HepG2 (cell line): ENCODE data around the gene EED. TPM values are rescaled to one million over a fixed set of nuclear protein-coding genes. Genes with fewer than 3 reads are reported as not detected.

ENCODE experiments used
- AHR ChIP-seq: IDR thresholded peaks from 2 replicates; pipeline ENCODE4 v1.6.1; 2018; ENCODE audit warnings: missing genetic modification reagents, missing compliant biosample characterization
- ESRRA ChIP-seq: sonication (generic); formaldehyde crosslinking; IDR thresholded peaks from 2 replicates; pipeline ENCODE4 v1.5.1; 2020; ENCODE audit warnings: mild to moderate bottlenecking, low read depth, missing genetic modification reagents
- ISL2 ChIP-seq: sonication (generic); formaldehyde crosslinking; IDR thresholded peaks from 2 replicates; pipeline ENCODE4 v1.5.0; 2020; ENCODE audit warnings: missing genetic modification reagents
- KDM3A ChIP-seq: IDR thresholded peaks from 2 replicates; pipeline ENCODE4 v1.6.1; 2018; ENCODE audit warnings: low read depth, missing compliant biosample characterization
- MLLT10 ChIP-seq: sonication (generic); formaldehyde crosslinking; IDR thresholded peaks from 2 replicates; pipeline ENCODE4 v1.4.0; 2020; ENCODE audit warnings: missing genetic modification reagents
- NR2C2 ChIP-seq: sonication (generic); formaldehyde crosslinking; IDR thresholded peaks from 2 replicates; pipeline ENCODE4 v1.4.0; 2020; ENCODE audit warnings: missing genetic modification reagents, mild to moderate bottlenecking, moderate library complexity, borderline replicate concordance
- RCOR2 ChIP-seq: IDR thresholded peaks from 2 replicates; pipeline ENCODE4 v1.6.1; 2016; ENCODE audit warnings: missing biosample characterization, missing genetic modification reagents
- ZNF737 ChIP-seq: sonication (generic); formaldehyde crosslinking; IDR thresholded peaks from 2 replicates; pipeline ENCODE4 v1.5.0; 2020; ENCODE audit warnings: missing genetic modification reagents, mild to moderate bottlenecking, borderline replicate concordance
- polyA plus RNA-seq, 8 experiments: library from polyadenylated mRNA; depleted of rRNA in 3 of 8; stranded (reverse) in 7 of 8; unstranded in 1 of 8; fragments of >200 nt; fragmentation: Illumina TruSeq in 4 of 8; extraction: Trizol in 4 of 8; gene quantifications; 2 replicates each; pipeline versions ENCODE4 v1.2.1 to v1.2.3, GENCODE V29; 2011 to 2016; ENCODE audit warnings: low read depth in 4 of 8, missing spikeins in 1 of 8, mixed read lengths in 1 of 8; ENCODE audit not compliant: insufficient read depth in 1 of 8
- total RNA-seq, 5 experiments: library from RNA; depleted of rRNA; stranded (reverse); fragments of >200 nt; fragmentation: Illumina TruSeq; extraction: Trizol; gene quantifications; 2 replicates each; pipeline ENCODE4 v1.2.3, GENCODE V29; 2016; ENCODE audit warnings: low read depth in 1 of 5
- TF ChIP-seq, protein P1 (sequence below), 2 experiments: sonication (generic) in 1 of 2; formaldehyde crosslinking in 1 of 2; IDR thresholded peaks; 2 replicates each; pipeline versions ENCODE4 v1.4.0 to v1.6.1; 2016 to 2020; ENCODE audit warnings: borderline replicate concordance in 1 of 2, low read depth in 1 of 2, mild to moderate bottlenecking in 1 of 2, missing genetic modification reagents in 1 of 2
- TF ChIP-seq, protein P2 (sequence below): sonication (generic); formaldehyde crosslinking; conservative IDR thresholded peaks from 2 replicates; pipeline ENCODE4 v1.8.0; 2022; ENCODE audit warnings: low read depth, missing genetic modification reagents
- TF ChIP-seq, protein P3 (sequence below): IDR thresholded peaks from 2 replicates; pipeline ENCODE4 v1.6.1; 2016; ENCODE audit warnings: mild to moderate bottlenecking, missing biosample characterization, missing genetic modification reagents
- TF ChIP-seq, protein P4 (sequence below): IDR thresholded peaks from 2 replicates; pipeline ENCODE4 v1.4.0; 2020; ENCODE audit warnings: mild to moderate bottlenecking, missing genetic modification reagents
- TF ChIP-seq, protein P5 (sequence below): sonication (generic); formaldehyde crosslinking; IDR thresholded peaks from 2 replicates; pipeline ENCODE4 v1.5.0; 2020; ENCODE audit warnings: missing genetic modification reagents
- TF ChIP-seq, protein P6 (sequence below): sonication (generic); formaldehyde crosslinking; IDR thresholded peaks from 2 replicates; pipeline ENCODE4 v1.4.0; 2020; ENCODE audit warnings: missing genetic modification reagents, mild to moderate bottlenecking, borderline replicate concordance

Gene EED
- total and polyA plus RNA-seq, 2 of the 13 experiments (the other 11 are each of a cell fraction or from before 2014, with no cell fraction given), result 11.0 to 28.4 TPM

DNA sequence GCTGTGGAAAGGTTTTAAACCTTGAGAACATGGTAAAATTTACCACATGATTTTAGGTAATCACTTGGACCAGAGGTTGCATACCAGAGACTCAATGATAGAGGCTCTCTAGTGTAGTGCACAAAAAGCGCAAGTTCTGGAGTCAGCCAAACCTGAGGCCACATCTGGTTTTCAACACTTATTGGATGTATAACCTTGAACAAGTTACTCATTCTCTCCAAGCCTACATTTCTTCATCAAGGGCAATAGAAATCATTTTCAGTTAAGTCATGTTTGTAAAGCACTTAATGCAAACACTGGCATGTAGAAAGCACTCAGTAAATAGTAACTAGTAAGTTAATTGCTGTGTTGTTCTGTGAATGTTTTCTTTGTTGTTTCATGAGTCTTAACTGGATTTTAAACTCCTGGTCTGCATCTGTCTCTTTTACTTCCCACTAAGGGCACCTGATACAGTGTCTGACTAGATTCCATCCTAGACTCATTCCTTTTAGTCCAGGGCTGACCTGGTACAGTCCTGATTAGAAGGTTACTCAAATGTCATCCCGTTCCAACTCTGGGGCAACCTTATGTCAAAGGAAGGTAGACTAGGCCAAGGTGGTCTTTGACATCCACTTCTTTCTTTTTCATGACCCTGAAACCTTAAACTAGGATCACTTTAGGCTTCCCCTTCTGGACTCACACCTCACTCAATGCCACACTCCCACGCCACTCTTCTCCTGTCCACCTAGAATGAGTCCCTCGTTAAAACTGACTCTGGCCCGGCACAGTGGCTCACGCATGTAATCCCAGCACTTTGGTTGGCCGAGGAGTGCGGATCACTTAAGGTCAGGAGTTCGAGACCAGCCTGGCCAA lies 34.5 kb upstream of the EED start (continued):
- TF ChIP-seq, protein P1, sequence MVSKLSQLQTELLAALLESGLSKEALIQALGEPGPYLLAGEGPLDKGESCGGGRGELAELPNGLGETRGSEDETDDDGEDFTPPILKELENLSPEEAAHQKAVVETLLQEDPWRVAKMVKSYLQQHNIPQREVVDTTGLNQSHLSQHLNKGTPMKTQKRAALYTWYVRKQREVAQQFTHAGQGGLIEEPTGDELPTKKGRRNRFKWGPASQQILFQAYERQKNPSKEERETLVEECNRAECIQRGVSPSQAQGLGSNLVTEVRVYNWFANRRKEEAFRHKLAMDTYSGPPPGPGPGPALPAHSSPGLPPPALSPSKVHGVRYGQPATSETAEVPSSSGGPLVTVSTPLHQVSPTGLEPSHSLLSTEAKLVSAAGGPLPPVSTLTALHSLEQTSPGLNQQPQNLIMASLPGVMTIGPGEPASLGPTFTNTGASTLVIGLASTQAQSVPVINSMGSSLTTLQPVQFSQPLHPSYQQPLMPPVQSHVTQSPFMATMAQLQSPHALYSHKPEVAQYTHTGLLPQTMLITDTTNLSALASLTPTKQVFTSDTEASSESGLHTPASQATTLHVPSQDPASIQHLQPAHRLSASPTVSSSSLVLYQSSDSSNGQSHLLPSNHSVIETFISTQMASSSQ (IDR thresholded peaks at IDR 0.05; ENCODE audit: low read depth), result peak; percentile 85
- TF ChIP-seq, protein P1 (CRISPR knock-in tag; IDR thresholded peaks at IDR 0.05; ENCODE audit: borderline replicate concordance), result peak; percentile 90; the same call in 1 of the 2 replicates
- no peak for TF ChIP-seq MLLT10
- peak; percentile 59; the same call in 1 of the 2 replicates for TF ChIP-seq KDM3A (CRISPR knock-in tag)
- TF ChIP-seq, protein P2, sequence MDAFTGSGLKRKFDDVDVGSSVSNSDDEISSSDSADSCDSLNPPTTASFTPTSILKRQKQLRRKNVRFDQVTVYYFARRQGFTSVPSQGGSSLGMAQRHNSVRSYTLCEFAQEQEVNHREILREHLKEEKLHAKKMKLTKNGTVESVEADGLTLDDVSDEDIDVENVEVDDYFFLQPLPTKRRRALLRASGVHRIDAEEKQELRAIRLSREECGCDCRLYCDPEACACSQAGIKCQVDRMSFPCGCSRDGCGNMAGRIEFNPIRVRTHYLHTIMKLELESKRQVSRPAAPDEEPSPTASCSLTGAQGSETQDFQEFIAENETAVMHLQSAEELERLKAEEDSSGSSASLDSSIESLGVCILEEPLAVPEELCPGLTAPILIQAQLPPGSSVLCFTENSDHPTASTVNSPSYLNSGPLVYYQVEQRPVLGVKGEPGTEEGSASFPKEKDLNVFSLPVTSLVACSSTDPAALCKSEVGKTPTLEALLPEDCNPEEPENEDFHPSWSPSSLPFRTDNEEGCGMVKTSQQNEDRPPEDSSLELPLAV (CRISPR knock-in tag), result no peak
- peak; percentile 89 for TF ChIP-seq RCOR2 (CRISPR knock-in tag)
- TF ChIP-seq, protein P3, sequence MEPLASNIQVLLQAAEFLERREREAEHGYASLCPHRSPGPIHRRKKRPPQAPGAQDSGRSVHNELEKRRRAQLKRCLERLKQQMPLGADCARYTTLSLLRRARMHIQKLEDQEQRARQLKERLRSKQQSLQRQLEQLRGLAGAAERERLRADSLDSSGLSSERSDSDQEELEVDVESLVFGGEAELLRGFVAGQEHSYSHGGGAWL (CRISPR knock-in tag), result no peak
- peak; percentile 62; the same call in 1 of the 2 replicates for TF ChIP-seq NR2C2 (CRISPR knock-in tag)
- TF ChIP-seq, protein P4, sequence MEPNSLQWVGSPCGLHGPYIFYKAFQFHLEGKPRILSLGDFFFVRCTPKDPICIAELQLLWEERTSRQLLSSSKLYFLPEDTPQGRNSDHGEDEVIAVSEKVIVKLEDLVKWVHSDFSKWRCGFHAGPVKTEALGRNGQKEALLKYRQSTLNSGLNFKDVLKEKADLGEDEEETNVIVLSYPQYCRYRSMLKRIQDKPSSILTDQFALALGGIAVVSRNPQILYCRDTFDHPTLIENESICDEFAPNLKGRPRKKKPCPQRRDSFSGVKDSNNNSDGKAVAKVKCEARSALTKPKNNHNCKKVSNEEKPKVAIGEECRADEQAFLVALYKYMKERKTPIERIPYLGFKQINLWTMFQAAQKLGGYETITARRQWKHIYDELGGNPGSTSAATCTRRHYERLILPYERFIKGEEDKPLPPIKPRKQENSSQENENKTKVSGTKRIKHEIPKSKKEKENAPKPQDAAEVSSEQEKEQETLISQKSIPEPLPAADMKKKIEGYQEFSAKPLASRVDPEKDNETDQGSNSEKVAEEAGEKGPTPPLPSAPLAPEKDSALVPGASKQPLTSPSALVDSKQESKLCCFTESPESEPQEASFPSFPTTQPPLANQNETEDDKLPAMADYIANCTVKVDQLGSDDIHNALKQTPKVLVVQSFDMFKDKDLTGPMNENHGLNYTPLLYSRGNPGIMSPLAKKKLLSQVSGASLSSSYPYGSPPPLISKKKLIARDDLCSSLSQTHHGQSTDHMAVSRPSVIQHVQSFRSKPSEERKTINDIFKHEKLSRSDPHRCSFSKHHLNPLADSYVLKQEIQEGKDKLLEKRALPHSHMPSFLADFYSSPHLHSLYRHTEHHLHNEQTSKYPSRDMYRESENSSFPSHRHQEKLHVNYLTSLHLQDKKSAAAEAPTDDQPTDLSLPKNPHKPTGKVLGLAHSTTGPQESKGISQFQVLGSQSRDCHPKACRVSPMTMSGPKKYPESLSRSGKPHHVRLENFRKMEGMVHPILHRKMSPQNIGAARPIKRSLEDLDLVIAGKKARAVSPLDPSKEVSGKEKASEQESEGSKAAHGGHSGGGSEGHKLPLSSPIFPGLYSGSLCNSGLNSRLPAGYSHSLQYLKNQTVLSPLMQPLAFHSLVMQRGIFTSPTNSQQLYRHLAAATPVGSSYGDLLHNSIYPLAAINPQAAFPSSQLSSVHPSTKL, result peak; percentile 96
- no peak; the same call in 1 of the 2 replicates for TF ChIP-seq AHR
- peak; percentile 96 for TF ChIP-seq ISL2 (CRISPR knock-in tag)
- TF ChIP-seq, protein P5, sequence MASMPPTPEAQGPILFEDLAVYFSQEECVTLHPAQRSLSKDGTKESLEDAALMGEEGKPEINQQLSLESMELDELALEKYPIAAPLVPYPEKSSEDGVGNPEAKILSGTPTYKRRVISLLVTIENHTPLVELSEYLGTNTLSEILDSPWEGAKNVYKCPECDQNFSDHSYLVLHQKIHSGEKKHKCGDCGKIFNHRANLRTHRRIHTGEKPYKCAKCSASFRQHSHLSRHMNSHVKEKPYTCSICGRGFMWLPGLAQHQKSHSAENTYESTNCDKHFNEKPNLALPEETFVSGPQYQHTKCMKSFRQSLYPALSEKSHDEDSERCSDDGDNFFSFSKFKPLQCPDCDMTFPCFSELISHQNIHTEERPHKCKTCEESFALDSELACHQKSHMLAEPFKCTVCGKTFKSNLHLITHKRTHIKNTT (CRISPR knock-in tag), result no peak
- peak; percentile 52; the same call in 1 of the 2 replicates for TF ChIP-seq ESRRA
- TF ChIP-seq, protein P6, sequence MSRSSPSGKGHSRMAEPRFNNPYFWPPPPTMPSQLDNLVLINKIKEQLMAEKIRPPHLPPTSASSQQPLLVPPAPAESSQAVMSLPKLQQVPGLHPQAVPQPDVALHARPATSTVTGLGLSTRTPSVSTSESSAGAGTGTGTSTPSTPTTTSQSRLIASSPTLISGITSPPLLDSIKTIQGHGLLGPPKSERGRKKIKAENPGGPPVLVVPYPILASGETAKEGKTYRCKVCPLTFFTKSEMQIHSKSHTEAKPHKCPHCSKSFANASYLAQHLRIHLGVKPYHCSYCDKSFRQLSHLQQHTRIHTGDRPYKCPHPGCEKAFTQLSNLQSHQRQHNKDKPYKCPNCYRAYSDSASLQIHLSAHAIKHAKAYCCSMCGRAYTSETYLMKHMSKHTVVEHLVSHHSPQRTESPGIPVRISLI (CRISPR knock-in tag), result no peak; the same call in 1 of the 2 replicates
- TF ChIP-seq ZNF737, result no peak
